Fibroblast of lung (primary cell): Measurements from ENCODE around the gene TBXAS1. TPM values are rescaled to one million over a fixed set of nuclear protein-coding genes. Genes with fewer than 3 reads are reported as not detected.

ENCODE experiments used
- DNase-seq, 2 donors: peaks; one replicate each; pipeline versions ENCODE4 v3.0.0 to v3.0.0-alpha.2; 2010; ENCODE audit warnings: low read depth in 2 of 2
- H2AFZ ChIP-seq: 2 replicates; pipeline ENCODE4 v1.5.1; 2012; ENCODE audit warnings: low read length, control low read depth, inconsistent platforms
- H3K27ac ChIP-seq: 2 replicates; pipeline ENCODE4 v1.5.1; 2011; ENCODE audit warnings: low read length, control low read depth; ENCODE audit not compliant: insufficient read depth
- H3K27me3 ChIP-seq: 2 replicates; pipeline ENCODE4 v1.5.1; 2011; ENCODE audit warnings: mild to moderate bottlenecking, low read length; ENCODE audit not compliant: control insufficient read depth, insufficient read depth
- H3K36me3 ChIP-seq: 2 replicates; pipeline ENCODE4 v1.5.1; 2011; ENCODE audit warnings: low read length; ENCODE audit not compliant: control insufficient read depth, insufficient read depth
- H3K4me1 ChIP-seq: 2 replicates; pipeline ENCODE4 v1.5.1; 2011; ENCODE audit warnings: low read length; ENCODE audit not compliant: control insufficient read depth, insufficient read depth; ENCODE audit errors: extremely low read depth
- H3K4me2 ChIP-seq: 2 replicates; pipeline ENCODE4 v1.5.1; 2011; ENCODE audit warnings: low read length, control low read depth; ENCODE audit not compliant: insufficient read depth; ENCODE audit errors: extremely low read depth
- H3K4me3 ChIP-seq, 4 experiments: fragments of 200-600 bp in 1 of 4; sonication (generic) in 1 of 4; replicated peaks in 1 of 4; 2 replicates each; pipeline ENCODE4 v1.5.1; 2011 to 2016; ENCODE audit warnings: low read length in 4 of 4, low read depth in 3 of 4, mild to moderate bottlenecking in 3 of 4, control low read depth in 2 of 4, inconsistent platforms in 1 of 4, mixed read lengths in 1 of 4; ENCODE audit not compliant: insufficient read depth in 1 of 4; ENCODE audit errors: control extremely low read depth in 1 of 4
- H3K79me2 ChIP-seq: 2 replicates; pipeline ENCODE4 v1.5.1; 2012; ENCODE audit warnings: mild to moderate bottlenecking, low read length, inconsistent platforms; ENCODE audit not compliant: control insufficient read depth, insufficient read depth
- H3K9ac ChIP-seq: 2 replicates; pipeline ENCODE4 v1.5.1; 2011; ENCODE audit warnings: mild to moderate bottlenecking, low read length, control low read depth; ENCODE audit not compliant: insufficient read depth
- H3K9me3 ChIP-seq: 2 replicates; pipeline ENCODE4 v1.5.1; 2012; ENCODE audit warnings: low read depth, low read length; ENCODE audit not compliant: control insufficient read depth, insufficient read depth
- H4K20me1 ChIP-seq: 2 replicates; pipeline ENCODE4 v1.5.1; 2011; ENCODE audit warnings: low read length; ENCODE audit not compliant: control insufficient read depth, insufficient read depth; ENCODE audit errors: extremely low read depth
- CTCF ChIP-seq, 2 donors: IDR thresholded peaks in 1 of 2; conservative IDR thresholded peaks in 1 of 2; 1 replicate in 1 of 2; 2 replicates in 1 of 2; pipeline ENCODE4 v1.5.1; 2011 to 2012; ENCODE audit warnings: low read length in 2 of 2, control low read depth in 1 of 2, inconsistent platforms in 1 of 2, low read depth in 1 of 2, mild to moderate bottlenecking in 1 of 2
- EZH2 ChIP-seq: IDR thresholded peaks from 2 replicates; pipeline ENCODE4 v1.5.1; 2012; ENCODE audit warnings: low read length, control low read depth, mild to moderate bottlenecking; ENCODE audit errors: missing control alignments
- polyA plus RNA-seq, 2 donors: library from polyadenylated mRNA; depleted of rRNA in 1 of 2; stranded (reverse) in 1 of 2; unstranded in 1 of 2; fragments of >200 nt; gene quantifications; 2 replicates each; pipeline ENCODE4 v1.2.1, GENCODE V29; 2011 to 2012; ENCODE audit warnings: missing spikeins in 1 of 2
- total RNA-seq: library from RNA; depleted of rRNA; stranded (reverse); fragments of >200 nt; gene quantifications from 2 replicates; pipeline ENCODE4 v1.2.1, GENCODE V29; 2014

The TBXAS1 gene
- total and polyA plus RNA-seq, 2 donors (not counting 1 experiment from before 2014, with no cell fraction given), result 1.5 to 2.1 TPM

GRCh38 chr7:139869886-139870285 is 40.8 kb downstream of the TBXAS1 start:
- H3K4me2 ChIP-seq, result no peak overlapping the region
- H3K27me3 ChIP-seq, result no peaks in the 10 kb centered on the region
- H4K20me1 ChIP-seq, result no peaks in the 10 kb centered on the region
- DNase-seq, result no peak
- H3K36me3 ChIP-seq, result no peaks in the 10 kb centered on the region
- no peak overlapping the region for H3K4me3 ChIP-seq
- H3K9ac ChIP-seq, result no peak overlapping the region
- no peaks in the 10 kb centered on the region for H3K79me2 ChIP-seq
- no peak overlapping the region for H2AFZ ChIP-seq
- TF ChIP-seq EZH2 (no peak), CTCF (conservative IDR thresholded peaks at IDR 0.05 in 1 of 2, IDR thresholded peaks at IDR 0.05 in 1 of 2; ENCODE audit: low read depth in 1 of 2, low read length in 2 of 2) (no peak)
- no peaks in the 10 kb centered on the region for H3K4me1 ChIP-seq
- H3K27ac ChIP-seq, result no peak overlapping the region
- H3K9me3 ChIP-seq, result no peaks in the 10 kb centered on the region

- no peaks in the 10 kb centered on the region for H3K4me1 ChIP-seq
- H4K20me1 ChIP-seq, result no peaks in the 10 kb centered on the region
- H3K79me2 ChIP-seq, result no peaks in the 10 kb centered on the region
- no peak overlapping the region for H3K27ac ChIP-seq
- no peak overlapping the region for H2AFZ ChIP-seq
- DNase-seq, result peak; percentile 50 to 71
- H3K4me3 ChIP-seq, result no peak overlapping the region
- H3K9me3 ChIP-seq, result no peaks in the 10 kb centered on the region
- H3K27me3 ChIP-seq, result no peaks in the 10 kb centered on the region
- H3K4me2 ChIP-seq, result no peak overlapping the region
- TF ChIP-seq CTCF (conservative IDR thresholded peaks at IDR 0.05 in 1 of 2, IDR thresholded peaks at IDR 0.05 in 1 of 2; ENCODE audit: low read depth in 1 of 2, low read length in 2 of 2), result no peak
- TF ChIP-seq EZH2, result no peak
- no peak overlapping the region for H3K9ac ChIP-seq
- H3K36me3 ChIP-seq, result no peaks in the 10 kb centered on the region
These were observed 41.3 kb downstream of the TBXAS1 start for GRCh38 chr7:139870380-139870779.

- Histone ChIP-seq H3K36me3 (no peaks in the 10 kb centered on the region), H2AFZ (no peak overlapping the region), H4K20me1 (no peaks in the 10 kb centered on the region), H3K9ac (no peak overlapping the region), H3K79me2 (no peaks in the 10 kb centered on the region), H3K4me2 (peak overlapping the region; percentile 32), H3K4me1 (no peaks in the 10 kb centered on the region), H3K9me3 (no peaks in the 10 kb centered on the region), H3K27me3 (no peaks in the 10 kb centered on the region), H3K27ac (peak overlapping the region; percentile 18), H3K4me3 (no peak overlapping the region)
- TF ChIP-seq EZH2, result no peak
- TF ChIP-seq CTCF (conservative IDR thresholded peaks at IDR 0.05 in 1 of 2, IDR thresholded peaks at IDR 0.05 in 1 of 2; ENCODE audit: low read depth in 1 of 2, low read length in 2 of 2), result no peak
- peak; percentile 52 to 95 for DNase-seq
These were observed 42.3 kb downstream of the TBXAS1 start for GRCh38 chr7:139871331-139871730.
